ENCODE measurements around the gene SLC7A5.

The SLC7A5 gene

DNA sequence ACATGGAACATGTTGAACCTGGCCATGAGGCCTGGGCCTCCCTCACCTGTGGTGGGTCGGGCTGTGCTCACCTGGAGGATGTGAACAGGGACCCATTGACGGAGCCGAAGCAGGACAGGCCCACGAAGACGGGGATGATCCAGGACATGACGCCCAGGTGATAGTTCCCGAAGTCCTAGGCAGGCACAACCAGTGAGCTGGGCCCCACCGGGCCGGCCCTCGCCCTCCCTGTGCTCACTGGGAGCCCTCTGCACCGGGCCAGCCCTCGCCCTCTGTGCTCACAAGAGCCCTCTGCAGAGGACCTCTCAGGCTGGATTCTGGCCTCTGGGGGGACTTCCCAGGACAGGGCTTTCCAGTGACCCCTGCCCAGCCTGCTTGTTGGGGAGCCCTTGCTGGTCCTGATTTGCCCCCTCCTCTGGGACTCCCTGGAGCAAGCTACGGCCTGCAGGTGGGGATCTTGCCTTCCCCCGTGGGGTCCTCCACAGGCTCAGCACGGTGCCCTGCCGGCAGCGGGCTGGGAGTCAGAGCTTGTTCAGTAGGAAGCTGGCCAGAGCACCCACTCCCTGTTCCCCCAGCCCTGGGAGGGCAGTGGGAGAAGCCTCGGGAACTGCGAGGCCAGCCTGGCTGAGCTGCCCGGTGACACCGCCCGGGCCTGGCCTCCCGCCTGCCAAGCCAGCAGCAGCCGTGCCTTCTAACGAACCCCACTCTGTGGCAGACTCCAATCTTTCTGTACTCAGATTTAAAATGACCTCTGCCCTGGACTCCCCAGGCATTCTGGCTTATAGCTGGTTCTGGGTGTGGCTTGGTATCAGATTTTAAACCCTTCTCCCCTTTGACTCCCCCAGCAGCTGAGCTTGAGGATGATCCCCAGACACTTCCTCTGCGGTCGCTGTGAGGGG lies 30.4 kb downstream of the SLC7A5 start:
- Histone ChIP-seq H3K4me3 (replicated peaks; ENCODE audit: insufficient read depth, low read length) (no peak overlapping the region), H3K27ac (replicated peaks) (no peak overlapping the region), H3K27me3 (ENCODE audit: insufficient read depth, poor library complexity, severe bottlenecking) (no peaks in the 10 kb centered on the region)
- no peak for DNase-seq (ENCODE audit: low read depth in 1 of 2, low spot score in 1 of 2)
- TF ChIP-seq POLR2AphosphoS5 (IDR thresholded peaks at IDR 0.05; ENCODE audit: low read depth) = no peak
- TF ChIP-seq GABPA (IDR thresholded peaks at IDR 0.05; ENCODE audit: low read depth) = no peak
- TF ChIP-seq, protein P1, sequence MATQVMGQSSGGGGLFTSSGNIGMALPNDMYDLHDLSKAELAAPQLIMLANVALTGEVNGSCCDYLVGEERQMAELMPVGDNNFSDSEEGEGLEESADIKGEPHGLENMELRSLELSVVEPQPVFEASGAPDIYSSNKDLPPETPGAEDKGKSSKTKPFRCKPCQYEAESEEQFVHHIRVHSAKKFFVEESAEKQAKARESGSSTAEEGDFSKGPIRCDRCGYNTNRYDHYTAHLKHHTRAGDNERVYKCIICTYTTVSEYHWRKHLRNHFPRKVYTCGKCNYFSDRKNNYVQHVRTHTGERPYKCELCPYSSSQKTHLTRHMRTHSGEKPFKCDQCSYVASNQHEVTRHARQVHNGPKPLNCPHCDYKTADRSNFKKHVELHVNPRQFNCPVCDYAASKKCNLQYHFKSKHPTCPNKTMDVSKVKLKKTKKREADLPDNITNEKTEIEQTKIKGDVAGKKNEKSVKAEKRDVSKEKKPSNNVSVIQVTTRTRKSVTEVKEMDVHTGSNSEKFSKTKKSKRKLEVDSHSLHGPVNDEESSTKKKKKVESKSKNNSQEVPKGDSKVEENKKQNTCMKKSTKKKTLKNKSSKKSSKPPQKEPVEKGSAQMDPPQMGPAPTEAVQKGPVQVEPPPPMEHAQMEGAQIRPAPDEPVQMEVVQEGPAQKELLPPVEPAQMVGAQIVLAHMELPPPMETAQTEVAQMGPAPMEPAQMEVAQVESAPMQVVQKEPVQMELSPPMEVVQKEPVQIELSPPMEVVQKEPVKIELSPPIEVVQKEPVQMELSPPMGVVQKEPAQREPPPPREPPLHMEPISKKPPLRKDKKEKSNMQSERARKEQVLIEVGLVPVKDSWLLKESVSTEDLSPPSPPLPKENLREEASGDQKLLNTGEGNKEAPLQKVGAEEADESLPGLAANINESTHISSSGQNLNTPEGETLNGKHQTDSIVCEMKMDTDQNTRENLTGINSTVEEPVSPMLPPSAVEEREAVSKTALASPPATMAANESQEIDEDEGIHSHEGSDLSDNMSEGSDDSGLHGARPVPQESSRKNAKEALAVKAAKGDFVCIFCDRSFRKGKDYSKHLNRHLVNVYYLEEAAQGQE (IDR thresholded peaks at IDR 0.05; ENCODE audit: insufficient replicate concordance, low read depth) = no peak
- TF ChIP-seq, protein P2, sequence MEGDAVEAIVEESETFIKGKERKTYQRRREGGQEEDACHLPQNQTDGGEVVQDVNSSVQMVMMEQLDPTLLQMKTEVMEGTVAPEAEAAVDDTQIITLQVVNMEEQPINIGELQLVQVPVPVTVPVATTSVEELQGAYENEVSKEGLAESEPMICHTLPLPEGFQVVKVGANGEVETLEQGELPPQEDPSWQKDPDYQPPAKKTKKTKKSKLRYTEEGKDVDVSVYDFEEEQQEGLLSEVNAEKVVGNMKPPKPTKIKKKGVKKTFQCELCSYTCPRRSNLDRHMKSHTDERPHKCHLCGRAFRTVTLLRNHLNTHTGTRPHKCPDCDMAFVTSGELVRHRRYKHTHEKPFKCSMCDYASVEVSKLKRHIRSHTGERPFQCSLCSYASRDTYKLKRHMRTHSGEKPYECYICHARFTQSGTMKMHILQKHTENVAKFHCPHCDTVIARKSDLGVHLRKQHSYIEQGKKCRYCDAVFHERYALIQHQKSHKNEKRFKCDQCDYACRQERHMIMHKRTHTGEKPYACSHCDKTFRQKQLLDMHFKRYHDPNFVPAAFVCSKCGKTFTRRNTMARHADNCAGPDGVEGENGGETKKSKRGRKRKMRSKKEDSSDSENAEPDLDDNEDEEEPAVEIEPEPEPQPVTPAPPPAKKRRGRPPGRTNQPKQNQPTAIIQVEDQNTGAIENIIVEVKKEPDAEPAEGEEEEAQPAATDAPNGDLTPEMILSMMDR (IDR thresholded peaks at IDR 0.05; ENCODE audit: insufficient read depth, low read length) = no peak
- TF ChIP-seq SPI1 (IDR thresholded peaks at IDR 0.05; ENCODE audit: borderline replicate concordance, low read depth) = no peak

DNA sequence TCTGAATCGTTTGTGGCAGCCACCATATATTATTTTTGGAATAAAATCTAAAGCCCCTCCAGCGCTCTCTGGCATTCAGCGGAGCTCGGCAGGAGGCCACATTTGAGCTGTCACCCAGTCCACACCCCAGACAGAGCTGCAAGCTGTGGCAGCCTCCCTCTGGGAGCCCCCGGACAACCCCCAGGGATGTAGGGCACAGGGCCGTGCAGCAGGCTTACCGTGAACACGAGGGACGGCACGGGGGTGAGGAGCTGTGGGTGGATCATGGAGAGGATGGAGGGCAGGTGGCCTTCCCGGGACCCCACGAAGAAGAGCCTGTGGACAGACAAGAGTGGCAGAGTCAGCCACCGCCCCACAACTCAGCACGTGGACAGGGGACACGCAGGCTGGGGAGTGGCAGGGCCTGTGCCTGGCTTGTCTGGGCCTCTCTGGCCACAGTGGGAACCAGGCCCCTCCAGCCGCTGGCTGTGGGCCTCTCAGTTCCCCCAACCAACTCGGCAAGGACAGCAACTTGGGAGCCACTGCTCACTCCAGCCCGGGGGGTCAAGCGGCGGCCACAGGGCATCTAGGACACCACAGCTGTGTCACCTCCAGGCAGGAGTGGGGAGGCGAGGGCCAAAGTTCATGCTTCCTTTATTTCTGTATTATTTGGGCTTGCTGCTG lies 31.5 kb downstream of the SLC7A5 start:
- DNase-seq (ENCODE audit: low read depth in 1 of 2, low spot score in 1 of 2) = no peak
- TF ChIP-seq GABPA (IDR thresholded peaks at IDR 0.05; ENCODE audit: low read depth) = no peak
- TF ChIP-seq SPI1 (IDR thresholded peaks at IDR 0.05; ENCODE audit: borderline replicate concordance, low read depth) = no peak
- TF ChIP-seq, protein P1 (IDR thresholded peaks at IDR 0.05; ENCODE audit: insufficient replicate concordance, low read depth) = no peak
- TF ChIP-seq POLR2AphosphoS5 (IDR thresholded peaks at IDR 0.05; ENCODE audit: low read depth) = no peak
- TF ChIP-seq, protein P2 (IDR thresholded peaks at IDR 0.05; ENCODE audit: insufficient read depth, low read length) = no peak
- Histone ChIP-seq H3K4me3 (replicated peaks; ENCODE audit: insufficient read depth, low read length) (no peak overlapping the region), H3K27me3 (ENCODE audit: insufficient read depth, poor library complexity, severe bottlenecking) (no peaks in the 10 kb centered on the region), H3K27ac (replicated peaks) (no peak overlapping the region)

DNA sequence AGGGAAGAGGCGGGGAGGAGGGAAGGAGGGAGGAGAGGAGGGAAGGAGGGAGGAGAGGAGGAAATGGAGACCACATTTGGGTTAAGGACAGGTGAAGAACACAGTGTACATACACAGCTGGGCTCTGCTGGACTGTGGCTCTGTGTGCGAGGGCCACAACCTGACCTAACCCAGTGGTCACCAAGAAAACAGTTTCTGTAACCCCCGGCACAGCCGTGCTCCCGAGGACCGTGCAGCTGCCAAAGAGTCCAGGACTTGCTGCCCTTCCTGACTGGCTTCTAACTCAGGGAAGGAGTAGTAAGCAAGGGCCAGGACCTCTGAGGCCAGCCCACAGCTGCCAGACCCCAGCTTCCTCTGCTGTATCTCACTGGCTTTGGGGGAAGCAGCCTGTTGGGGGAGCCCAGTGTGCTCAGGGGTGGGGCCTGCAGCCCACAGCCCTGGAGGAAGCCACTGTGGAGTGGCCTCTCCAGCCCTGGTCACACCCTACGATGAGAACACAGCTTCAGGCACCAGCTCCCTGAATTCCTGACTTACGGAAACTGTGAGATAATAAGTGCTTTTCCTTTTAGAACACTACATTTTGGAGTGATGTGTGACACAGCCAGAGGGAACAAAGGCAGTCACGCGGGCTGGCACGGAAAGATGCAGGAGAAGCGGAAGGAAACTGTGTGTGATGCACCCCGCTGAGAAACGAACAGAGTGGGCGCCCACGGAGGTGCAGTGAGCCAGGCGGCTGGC lies 32.3 kb downstream of the SLC7A5 start:
- no peak for DNase-seq (ENCODE audit: low read depth in 1 of 2, low spot score in 1 of 2)
- Histone ChIP-seq H3K27me3 (ENCODE audit: insufficient read depth, poor library complexity, severe bottlenecking) (no peaks in the 10 kb centered on the region), H3K27ac (replicated peaks) (no peak overlapping the region), H3K4me3 (replicated peaks; ENCODE audit: insufficient read depth, low read length) (no peak overlapping the region)
- TF ChIP-seq SPI1 (IDR thresholded peaks at IDR 0.05; ENCODE audit: borderline replicate concordance, low read depth) (no peak), POLR2AphosphoS5 (IDR thresholded peaks at IDR 0.05; ENCODE audit: low read depth) (no peak), GABPA (IDR thresholded peaks at IDR 0.05; ENCODE audit: low read depth) (no peak)
- TF ChIP-seq, protein P2 (IDR thresholded peaks at IDR 0.05; ENCODE audit: insufficient read depth, low read length) = no peak
- TF ChIP-seq, protein P1 (IDR thresholded peaks at IDR 0.05; ENCODE audit: insufficient replicate concordance, low read depth) = no peak

Measured in HL-60 (cell line).